Right forelimb (tissue), 1 donor: ENCODE results near the gene MAPK10.
"Not testable (repeated sequence)": the region's sequence is repeated elsewhere in the genome, so short reads cannot be mapped to it uniquely, and the experiment has no call there.

Source experiments
- DNase-seq: peaks from one replicate; pipeline ENCODE4 v3.0.0-alpha.2; 2018

The MAPK10 gene

GRCh38 chr4:86174506-86174905, 185.3 kb downstream of the MAPK10 start:
- no peak for DNase-seq

- DNase-seq, result not testable (repeated sequence)
Observed at GRCh38 chr4:86168335-86168734, 191.5 kb downstream of the MAPK10 start.

GRCh38 chr4:86160426-86160825, 199.4 kb downstream of the MAPK10 start:
- no peak for DNase-seq

GRCh38 chr4:86159216-86159615, 200.6 kb downstream of the MAPK10 start:
- no peak for DNase-seq

GRCh38 chr4:86156531-86156930, 203.3 kb downstream of the MAPK10 start:
- DNase-seq, result no peak

GRCh38 chr4:86155766-86156165, 204.1 kb downstream of the MAPK10 start:
- no peak for DNase-seq

GRCh38 chr4:86152454-86152853, 207.4 kb downstream of the MAPK10 start:
- DNase-seq, result no peak

GRCh38 chr4:86151196-86151595, 208.7 kb downstream of the MAPK10 start:
- no peak for DNase-seq

GRCh38 chr4:86141161-86141560, 218.7 kb downstream of the MAPK10 start:
- no peak for DNase-seq

- no peak for DNase-seq
Observed at GRCh38 chr4:86132468-86132867, 227.4 kb downstream of the MAPK10 start.

- no peak for DNase-seq
Observed at GRCh38 chr4:86131456-86131855, 228.4 kb downstream of the MAPK10 start.

GRCh38 chr4:86130160-86130933, 229.5 kb downstream of the MAPK10 start:
- DNase-seq, result no peak

GRCh38 chr4:86129546-86129945, 230.3 kb downstream of the MAPK10 start:
- DNase-seq, result no peak

- no peak for DNase-seq
Observed at GRCh38 chr4:86122404-86122803, 237.4 kb downstream of the MAPK10 start.

GRCh38 chr4:86118711-86119110, 241.1 kb downstream of the MAPK10 start:
- DNase-seq, result no peak

GRCh38 chr4:86117705-86118302, 242.0 kb downstream of the MAPK10 start:
- peak; percentile 51 for DNase-seq

GRCh38 chr4:86114563-86114962, 245.3 kb downstream of the MAPK10 start:
- no peak for DNase-seq

GRCh38 chr4:86108834-86109233, 251.0 kb downstream of the MAPK10 start:
- DNase-seq, result no peak

- no peak for DNase-seq
Observed at GRCh38 chr4:86108137-86108536, 251.7 kb downstream of the MAPK10 start.

- DNase-seq, result no peak
Observed at GRCh38 chr4:86107112-86107511, 252.7 kb downstream of the MAPK10 start.

- no peak for DNase-seq
Observed at GRCh38 chr4:86106475-86106874, 253.4 kb downstream of the MAPK10 start.

GRCh38 chr4:86101841-86102240, 258.0 kb downstream of the MAPK10 start:
- DNase-seq, result no peak

GRCh38 chr4:86101410-86101809, 258.4 kb downstream of the MAPK10 start:
- no peak for DNase-seq

GRCh38 chr4:86100539-86101215, 259.2 kb downstream of the MAPK10 start:
- no peak for DNase-seq
